ENCODE results near the gene C2CD2. TPM values are rescaled to one million over a fixed set of nuclear protein-coding genes. Genes with fewer than 3 reads are reported as not detected.

The C2CD2 gene
- total and polyA plus RNA-seq, 2 of the 8 experiments (the other 6 are each of a cell fraction or from before 2014, with no cell fraction given): 10.4 to 13.0 TPM

GRCh38 chr21:41918561-41919358 is 35.1 kb downstream of the C2CD2 start:
- no peak overlapping the region for H4K5ac ChIP-seq (ENCODE audit: insufficient read length, low read depth, low read length)
- H4K91ac ChIP-seq (replicated peaks; ENCODE audit: insufficient read length, low read length): no peak overlapping the region
- 0 out of 2 replicates have a peak overlapping the region, but pooled peaks have one; percentile 35 for H2BK5ac ChIP-seq (ENCODE audit: low read depth, low read length)
- H3K9me3 ChIP-seq (ENCODE audit: insufficient read depth in 2 of 2, low read depth in 1 of 2, low read length in 1 of 2): no peaks in the 10 kb centered on the region
- H3K18ac ChIP-seq (ENCODE audit: extremely low read depth, low read length): no peak overlapping the region
- H3K79me1 ChIP-seq (ENCODE audit: low read depth, low read length): no peaks in the 10 kb centered on the region
- H3K23me2 ChIP-seq (ENCODE audit: low read depth, low read length): no peaks in the 10 kb centered on the region
- peak overlapping the region; percentile 17; the same call in 1 of the 2 replicates for H2AK5ac ChIP-seq (ENCODE audit: low read depth, low read length)
- H2BK20ac ChIP-seq (ENCODE audit: low read length): no peak overlapping the region
- DNase-seq (ENCODE audit: low read depth in 1 of 2, low spot score in 2 of 2) (no peak), FAIRE-seq (no peak)
- no peak overlapping the region for H3K56ac ChIP-seq (replicated peaks; ENCODE audit: insufficient read length, low read depth, low read length)
- no peaks in the 10 kb centered on the region; a peak in 1 of 7 replicates for H3K4me1 ChIP-seq (replicated peaks in 1 of 4; ENCODE audit: control insufficient read depth in 3 of 4, insufficient read depth in 4 of 4, low read length in 3 of 4)
- H3K4me2 ChIP-seq (ENCODE audit: insufficient read depth in 1 of 2, low read depth in 2 of 2, low read length in 2 of 2): no peak overlapping the region
- CTCF ChIA-PET (ENCODE audit: partially characterized antibody): interaction anchor here (1.0 kb wide), 1 partner anchor 24 kb away, joined by 3 read pairs; no protein-coding TSS in a partner anchor
- WGBS, 2 experiments (ENCODE audit: extremely low coverage in 1 of 2, insufficient coverage in 1 of 2, insufficient read length in 1 of 2, insufficient replicate concordance in 2 of 2, low coverage in 1 of 2, low lambda C conversion rate in 2 of 2, missing lambda C conversion rate in 1 of 2): 92% methylated on average over 15 of the region's 15 CpGs; no CpG with 5 or more reads in 1 of the 2 experiments
- no peak overlapping the region for H3K14ac ChIP-seq (ENCODE audit: insufficient read length)
- H3K4ac ChIP-seq (replicated peaks; ENCODE audit: insufficient read length, low read depth, low read length): peak overlapping the region; percentile 88
- H3K4me3 ChIP-seq (ENCODE audit: extremely low read depth in 1 of 4, insufficient read depth in 2 of 4, low read depth in 3 of 4, low read length in 4 of 4): no peak overlapping the region
- H3K79me2 ChIP-seq (ENCODE audit: control insufficient read depth in 1 of 2, insufficient read depth in 2 of 2, low read length in 2 of 2): no peaks in the 10 kb centered on the region
- H4K20me1 ChIP-seq (replicated peaks in 1 of 2; ENCODE audit: control insufficient read depth in 1 of 2, insufficient read depth in 2 of 2, low read length in 2 of 2): peaks cover 0 to 3% of the 10 kb centered on the region in 2 experiments
- H2BK120ac ChIP-seq (replicated peaks; ENCODE audit: low read depth, low read length): no peak overlapping the region
- H2BK12ac ChIP-seq (ENCODE audit: low read depth, low read length): peak overlapping the region; percentile 18; the same call in 1 of the 2 replicates
- H3K9ac ChIP-seq (replicated peaks in 1 of 4; ENCODE audit: extremely low read depth in 1 of 4, low read depth in 3 of 4, low read length in 3 of 4): no peak overlapping the region
- POLR2A ChIA-PET (ENCODE audit: partially characterized antibody): no interaction called here
- peaks cover 0 to 8% (median 1%) of the 10 kb centered on the region in 4 experiments; a peak in 4 of 8 replicates for H3K36me3 ChIP-seq (ENCODE audit: control insufficient read depth in 2 of 4, insufficient read depth in 4 of 4, low read length in 3 of 4)
- H4K8ac ChIP-seq (ENCODE audit: extremely low read depth, insufficient read depth, low read length): no peak overlapping the region; the same call in 1 of the 2 replicates
- no peak overlapping the region for H2AFZ ChIP-seq (ENCODE audit: low read length)
- no peak overlapping the region for H2BK15ac ChIP-seq (ENCODE audit: low read length)
- H3K27me3 ChIP-seq (replicated peaks in 1 of 4; ENCODE audit: control insufficient read depth in 3 of 4, extremely low read depth in 1 of 4, insufficient read depth in 3 of 4, low read length in 3 of 4): no peaks in the 10 kb centered on the region
- H3K23ac ChIP-seq (ENCODE audit: insufficient read length): no peak overlapping the region
- no peak overlapping the region for H3K27ac ChIP-seq (ENCODE audit: low read depth, low read length)
- TF ChIP-seq CBX5 (IDR thresholded peaks at IDR 0.05; ENCODE audit: low read depth, low read length) (no peak), EGR1 (IDR thresholded peaks at IDR 0.05; ENCODE audit: borderline replicate concordance, low read depth, low read length) (no peak), KDM4A (IDR thresholded peaks at IDR 0.05; ENCODE audit: low read depth, low read length, severe bottlenecking) (no peak), ASH2L (IDR thresholded peaks at IDR 0.05; ENCODE audit: low read length) (no peak), POLR2A (IDR thresholded peaks at IDR 0.05; ENCODE audit: control extremely low read depth in 1 of 2, low read depth in 2 of 2, low read length in 2 of 2) (no peak), ZNF274 (IDR thresholded peaks at IDR 0.05; ENCODE audit: borderline replicate concordance, extremely low read depth, low read length) (no peak), CBX8 (IDR thresholded peaks at IDR 0.05; ENCODE audit: borderline replicate concordance, low read depth, low read length) (no peak), E2F6 (IDR thresholded peaks at IDR 0.05) (no peak), RBBP5 (IDR thresholded peaks at IDR 0.05; ENCODE audit: borderline replicate concordance, low read depth, low read length) (no peak), CEBPB (IDR thresholded peaks at IDR 0.05; ENCODE audit: low read depth, low read length) (no peak), ATF3 (IDR thresholded peaks at IDR 0.05; ENCODE audit: insufficient read depth, low read depth, low read length) (no peak)
